ENCODE results near the gene DIAPH3.

The DIAPH3 gene

DNA sequence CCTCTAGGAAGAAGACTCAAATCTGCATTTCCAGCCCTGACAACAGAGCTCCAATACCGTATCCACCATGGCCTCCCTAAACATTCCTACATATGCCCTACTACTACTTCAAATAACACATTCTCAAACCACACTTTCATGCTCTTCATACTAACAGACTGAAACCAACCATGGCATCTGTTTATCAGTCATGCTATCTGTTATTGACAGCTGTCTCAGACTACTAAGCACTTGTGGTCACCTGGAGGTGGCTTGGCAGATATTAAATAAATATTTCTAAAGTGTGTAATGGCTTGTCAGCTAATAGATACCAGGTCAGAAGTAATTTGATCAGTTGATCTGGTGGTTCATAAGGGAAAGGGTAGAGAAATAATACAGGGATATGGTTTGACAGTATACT lies 489.1 kb downstream of the DIAPH3 start:
- DNase-seq (ENCODE audit: low read depth): no peak

DNA sequence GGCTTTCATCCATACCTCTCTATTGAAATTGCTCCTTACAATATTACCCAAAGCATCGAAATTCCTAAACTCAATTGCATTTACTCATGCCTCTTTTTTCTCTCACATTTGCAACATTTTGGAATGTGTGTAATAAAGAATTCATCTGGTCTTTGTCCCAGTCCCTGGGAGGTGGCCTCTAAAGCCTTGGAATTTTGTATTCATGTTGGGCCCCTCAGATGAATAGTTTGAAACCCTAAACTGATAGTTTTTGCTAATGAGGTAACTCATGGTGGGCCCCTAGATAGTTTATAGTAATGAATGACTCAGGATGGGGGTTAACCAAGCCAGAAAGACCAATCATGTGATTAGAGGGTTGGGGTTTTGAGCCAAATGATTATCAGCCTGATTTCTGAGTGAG lies 490.4 kb downstream of the DIAPH3 start:
- DNase-seq (ENCODE audit: low read depth): no peak

DNA sequence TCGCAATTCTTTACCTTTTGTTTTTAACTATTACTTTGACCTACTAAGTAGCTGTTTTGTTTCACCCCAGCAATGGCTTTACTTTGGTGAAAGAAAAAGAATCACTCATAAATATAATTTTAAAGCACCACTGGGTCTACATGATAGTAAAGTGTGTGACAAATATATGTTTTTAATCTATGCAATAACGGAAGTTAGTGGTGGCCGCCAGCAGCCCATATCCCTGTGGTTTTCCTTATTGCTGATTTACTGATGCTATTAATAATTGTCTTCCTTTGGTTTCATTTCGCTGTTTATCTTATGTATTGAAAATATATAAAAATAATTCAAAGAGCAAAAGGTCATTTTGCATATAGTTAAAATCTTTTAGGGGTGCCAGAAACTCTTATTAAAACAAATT lies 491.3 kb downstream of the DIAPH3 start:
- DNase-seq (ENCODE audit: low read depth): no peak

DNA sequence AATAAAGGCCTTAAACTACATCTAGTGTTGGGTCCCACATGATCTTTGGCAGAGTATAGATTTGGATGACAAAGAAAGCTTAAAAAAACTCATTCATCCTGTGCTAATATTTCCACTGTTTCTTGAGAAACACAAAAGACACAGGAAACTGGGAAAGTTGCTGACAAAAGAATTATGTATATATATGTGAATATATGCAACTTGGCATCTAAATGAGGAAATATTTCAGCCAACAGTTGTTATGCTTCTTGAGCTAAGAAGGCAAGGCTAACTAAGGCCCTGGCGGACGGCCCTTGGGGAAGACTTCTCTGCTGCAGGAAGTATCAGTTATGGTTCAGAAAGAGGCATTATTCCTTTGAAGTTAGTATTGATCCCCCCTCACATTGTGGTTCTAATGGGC lies 491.8 kb downstream of the DIAPH3 start:
- no peak for DNase-seq (ENCODE audit: low read depth)

DNA sequence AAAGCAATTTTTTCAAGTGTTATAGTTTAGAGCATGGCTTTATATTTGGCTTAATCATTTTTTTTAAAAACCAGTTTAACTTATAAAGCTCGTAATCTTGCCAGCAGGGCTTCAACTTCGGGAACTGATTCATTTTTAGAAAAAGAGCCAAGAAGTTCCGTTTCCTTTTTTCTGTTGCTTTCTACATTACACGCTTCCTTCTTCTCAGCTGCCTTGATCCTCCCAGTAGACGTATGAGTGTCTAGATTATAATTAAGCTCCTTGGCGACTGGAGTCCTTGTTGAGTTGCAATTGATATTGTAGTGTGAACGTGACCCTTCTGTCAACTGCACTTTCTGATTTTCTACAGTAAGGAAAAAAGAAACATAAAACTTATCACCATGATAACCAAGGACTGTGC lies 497.2 kb downstream of the DIAPH3 start:
- DNase-seq (ENCODE audit: low read depth): no peak

DNA sequence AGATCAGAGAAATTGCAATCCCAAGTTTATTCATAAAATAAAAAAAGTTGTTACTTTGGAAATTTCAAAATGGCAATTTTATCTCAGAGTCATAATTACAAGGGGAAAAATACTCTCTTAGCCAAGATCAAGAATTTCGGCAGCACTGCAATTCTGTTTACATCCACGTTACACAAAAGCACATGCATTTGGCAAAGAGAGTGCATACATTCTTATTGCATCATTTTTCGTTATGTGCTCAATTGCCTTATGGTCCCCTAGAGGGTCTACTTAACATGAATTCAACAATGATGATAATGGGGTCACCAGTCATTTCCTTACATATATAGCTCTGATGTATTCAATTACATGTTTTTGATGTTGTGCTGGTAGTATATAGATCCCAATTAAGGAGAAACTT lies 498.0 kb downstream of the DIAPH3 start:
- DNase-seq (ENCODE audit: low read depth): no peak

DNA sequence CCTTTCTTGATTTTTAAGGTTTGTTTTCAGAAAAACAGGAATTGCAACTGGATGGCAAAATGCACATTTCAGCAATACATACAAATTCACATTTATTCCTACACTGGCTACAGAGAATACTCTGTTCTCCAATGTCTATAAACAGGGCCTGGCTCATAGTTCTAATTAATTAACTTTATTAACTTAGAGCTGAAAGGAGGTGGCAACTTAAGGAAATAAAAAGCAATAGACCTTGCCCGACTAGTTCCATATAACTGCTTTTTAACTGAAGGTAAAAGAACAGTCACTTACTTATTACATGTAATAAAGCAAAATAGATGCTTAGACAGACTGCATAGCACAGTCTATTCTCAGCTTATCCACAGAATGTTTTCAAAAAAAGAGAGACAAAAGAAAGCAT lies 498.5 kb downstream of the DIAPH3 start:
- DNase-seq (ENCODE audit: low read depth): no peak

DNA sequence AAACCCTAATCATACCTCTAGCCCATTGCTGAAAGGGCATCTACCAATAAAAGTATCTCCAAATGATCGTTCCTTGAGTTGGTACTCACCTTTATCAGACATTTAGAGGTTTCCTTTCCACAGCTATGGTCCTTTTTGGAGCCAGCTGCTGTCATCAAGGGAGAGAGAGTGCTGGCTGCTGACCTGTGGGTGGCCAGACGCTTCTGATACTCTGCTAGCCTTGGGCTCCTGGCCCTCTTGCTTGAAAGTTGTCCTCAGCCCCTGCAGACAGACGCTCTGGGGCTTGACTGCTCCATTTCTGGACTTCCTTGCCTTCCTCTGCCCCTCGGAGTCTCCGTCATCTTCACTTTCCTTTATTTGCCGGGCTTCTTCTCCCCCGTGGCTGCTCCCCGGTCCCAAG lies 499.1 kb downstream of the DIAPH3 start:
- DNase-seq (ENCODE audit: low read depth): no peak

DNA sequence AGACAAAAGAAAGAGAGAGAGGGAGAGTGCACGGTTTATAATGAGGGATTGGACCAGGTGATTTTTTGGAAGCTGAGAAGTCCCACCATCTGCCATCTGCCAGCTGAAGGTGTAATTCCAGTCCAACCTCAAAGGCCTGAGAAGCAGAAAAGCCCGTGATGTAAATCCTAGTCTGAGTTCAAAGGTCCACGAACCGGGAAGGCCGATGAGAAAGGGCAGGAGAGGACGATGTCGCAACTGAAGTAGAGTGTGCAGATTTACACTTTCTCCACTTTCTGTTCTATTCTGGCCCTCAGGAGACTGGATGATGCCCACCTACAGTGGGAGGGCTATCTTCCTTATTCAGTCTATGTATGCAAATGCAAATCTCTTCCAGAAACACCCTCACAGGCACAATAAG lies 500.0 kb downstream of the DIAPH3 start:
- no peak for DNase-seq (ENCODE audit: low read depth)

DNA sequence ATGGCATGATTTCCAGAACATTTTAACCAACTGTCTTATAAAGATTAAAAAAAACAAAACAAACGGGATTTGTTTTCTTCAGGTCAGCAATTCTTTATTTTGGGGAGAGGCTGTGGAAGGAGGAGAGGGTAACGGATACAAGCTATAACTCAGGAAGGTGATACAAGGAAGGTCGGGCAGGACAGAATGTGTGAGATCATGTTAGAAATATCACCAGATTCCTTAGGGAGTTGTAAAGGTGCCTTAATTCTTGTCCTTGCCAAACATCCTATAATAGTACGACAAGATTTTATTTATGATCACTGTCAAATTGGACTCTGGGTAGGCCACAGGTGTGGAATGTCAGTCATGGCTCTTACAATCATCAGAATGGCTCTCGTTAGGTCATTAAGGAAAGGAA lies 503.1 kb downstream of the DIAPH3 start:
- no peak for DNase-seq (ENCODE audit: low read depth)

DNA sequence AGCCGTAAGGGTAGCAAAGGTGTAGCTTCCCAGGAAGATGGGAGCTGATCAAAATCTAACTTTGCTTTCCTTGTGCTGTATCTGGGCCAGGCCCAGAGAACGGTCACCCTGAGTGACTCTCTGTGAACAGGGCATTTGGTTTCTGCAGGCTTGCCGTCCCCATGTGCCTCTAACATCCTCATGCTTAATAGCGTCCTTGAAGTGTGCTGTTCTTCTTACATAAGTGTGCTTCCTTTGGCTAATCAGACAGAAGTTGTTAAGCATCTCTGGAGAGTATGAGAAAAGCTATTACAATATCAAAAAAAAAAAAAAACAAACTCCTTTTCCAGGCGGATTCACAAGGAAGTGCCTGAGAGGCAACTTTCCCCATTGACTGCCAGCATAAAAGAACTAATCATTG lies 503.7 kb downstream of the DIAPH3 start:
- no peak for DNase-seq (ENCODE audit: low read depth)

DNA sequence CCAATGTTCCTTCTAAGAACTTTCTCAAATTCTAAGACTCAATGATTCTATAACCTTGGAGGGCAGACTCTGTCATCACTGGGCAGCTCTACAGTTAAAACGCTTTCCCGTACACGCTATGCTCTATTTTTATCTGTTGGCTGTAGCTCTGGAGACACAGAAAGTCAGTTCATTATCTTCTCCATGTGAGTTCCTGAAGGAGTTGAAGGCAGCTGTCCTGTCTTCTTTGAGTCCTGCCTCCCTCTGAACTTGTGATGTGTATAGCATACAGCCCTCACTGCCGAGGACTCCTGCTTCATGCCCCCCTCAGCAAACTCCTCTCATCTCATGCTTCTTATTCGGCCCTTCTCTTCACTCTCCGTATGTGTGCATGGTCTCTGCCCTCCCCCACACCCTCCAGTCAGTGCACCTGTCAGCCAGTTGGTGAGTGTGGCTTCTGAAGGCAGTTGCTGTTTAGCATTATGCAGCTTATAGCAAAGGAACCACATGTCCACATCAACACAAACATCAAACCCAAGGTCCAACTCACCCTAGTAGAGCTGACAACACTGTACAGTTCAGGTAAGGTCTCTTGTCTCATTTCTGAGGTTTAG lies 504.9 kb downstream of the DIAPH3 start:
- no peak for DNase-seq (ENCODE audit: low read depth)

DNA sequence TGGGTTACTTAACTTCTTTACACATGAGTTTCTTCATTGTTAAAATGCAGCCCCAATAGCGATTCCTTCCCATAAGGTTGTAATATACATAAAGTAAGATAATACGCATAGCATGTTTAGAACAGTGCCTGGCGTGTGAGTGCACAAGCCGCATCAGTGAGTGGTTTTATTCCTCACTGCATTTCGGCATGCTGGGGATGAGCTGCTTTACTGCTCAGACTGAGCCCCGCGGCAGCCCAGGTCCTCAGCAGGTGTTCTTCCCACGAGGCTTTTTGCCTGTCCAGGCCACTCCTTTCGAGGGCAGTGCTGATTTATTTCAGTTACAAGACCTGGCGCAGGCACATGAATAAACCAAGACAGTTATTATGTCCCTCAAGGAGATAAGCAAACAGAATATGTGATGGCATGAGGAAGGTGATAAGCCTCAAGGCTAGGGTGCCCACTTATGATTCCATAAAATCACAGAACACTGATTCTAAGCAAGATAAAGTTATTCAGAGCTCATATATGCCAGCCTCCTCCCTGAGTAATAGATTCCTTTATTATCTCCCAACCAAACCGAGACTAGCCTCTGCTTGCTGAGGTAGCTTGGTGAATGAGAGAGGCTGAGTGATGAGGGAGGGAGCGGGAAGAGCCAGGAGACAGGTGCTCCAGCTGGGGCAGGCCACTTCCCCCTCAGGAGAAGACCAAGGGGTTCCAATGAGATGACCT lies 505.5 kb downstream of the DIAPH3 start:
- no peak for DNase-seq (ENCODE audit: low read depth)

DNA sequence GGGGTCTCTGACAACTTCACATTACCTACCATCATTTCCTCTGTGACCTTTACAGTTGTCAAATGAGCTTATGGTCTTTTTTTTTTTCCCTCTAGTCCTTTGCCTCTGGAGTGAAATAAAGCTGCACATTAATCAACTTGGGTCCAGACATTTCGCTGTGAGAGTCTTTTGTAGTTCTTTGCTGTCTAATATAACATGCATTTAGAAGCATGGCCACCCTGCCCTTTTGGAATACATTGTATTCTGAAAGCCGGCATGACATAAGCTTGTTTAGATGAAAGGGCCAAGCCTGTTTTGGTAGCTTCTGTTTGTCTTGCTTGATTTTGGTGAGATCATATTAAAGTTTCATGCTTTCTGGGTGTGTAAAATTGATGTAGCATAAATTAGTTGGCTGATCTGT lies 509.8 kb downstream of the DIAPH3 start:
- no peak for DNase-seq (ENCODE audit: low read depth)

DNA sequence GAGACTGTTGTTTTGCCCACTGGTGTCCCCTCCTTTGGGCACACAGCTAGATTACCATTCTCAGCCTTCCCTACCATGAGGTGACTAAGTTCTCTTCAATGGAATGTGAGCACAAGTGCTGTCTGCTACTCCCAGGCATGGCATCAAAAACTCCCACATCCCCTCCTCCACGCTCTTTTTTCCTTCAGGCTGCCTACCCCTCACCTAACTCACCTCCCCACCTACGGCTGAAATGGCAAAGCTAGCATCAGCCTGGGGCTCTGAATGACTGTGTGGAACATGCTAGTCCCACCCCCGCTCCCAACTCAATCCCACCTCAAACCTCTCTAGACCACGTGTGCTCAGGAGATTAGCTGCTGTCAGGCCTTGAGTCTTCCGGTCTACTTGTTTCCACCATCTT lies 512.2 kb downstream of the DIAPH3 start:
- DNase-seq (ENCODE audit: low read depth): no peak

DNA sequence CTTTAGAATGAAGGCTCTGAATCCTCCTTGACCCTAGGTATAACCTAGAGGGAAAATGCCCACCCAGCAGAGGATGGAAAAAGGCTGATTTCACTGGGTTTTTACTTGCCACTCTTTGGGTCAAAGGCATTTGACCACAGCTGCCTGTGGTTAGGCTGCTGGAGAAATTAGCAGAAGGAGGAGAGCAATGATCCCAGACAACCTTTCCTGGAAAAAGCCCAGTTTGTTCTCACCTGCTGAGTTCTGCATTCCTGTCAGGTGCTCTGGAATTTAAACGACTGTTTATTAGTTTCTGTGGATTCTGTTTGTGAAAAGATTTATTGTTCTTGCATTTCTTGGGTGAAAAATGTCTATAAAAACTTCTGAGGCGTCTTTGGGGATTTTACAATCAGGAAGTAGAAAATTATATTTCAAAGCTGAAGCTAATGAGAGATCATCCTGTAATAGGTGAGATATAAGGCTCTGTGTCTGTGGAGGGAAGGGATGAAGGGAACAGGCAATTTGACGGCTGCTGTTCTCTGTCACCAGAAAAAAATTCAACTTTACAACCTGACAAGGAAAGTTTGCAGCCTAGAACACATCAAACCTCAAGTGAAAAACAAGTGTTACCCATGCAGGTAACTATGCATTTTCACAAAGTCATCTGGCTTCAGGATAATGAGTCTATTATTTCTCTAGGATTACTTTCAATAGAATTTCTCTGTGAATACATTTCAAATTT lies 519.7 kb downstream of the DIAPH3 start:
- no peak for DNase-seq (ENCODE audit: low read depth)

DNA sequence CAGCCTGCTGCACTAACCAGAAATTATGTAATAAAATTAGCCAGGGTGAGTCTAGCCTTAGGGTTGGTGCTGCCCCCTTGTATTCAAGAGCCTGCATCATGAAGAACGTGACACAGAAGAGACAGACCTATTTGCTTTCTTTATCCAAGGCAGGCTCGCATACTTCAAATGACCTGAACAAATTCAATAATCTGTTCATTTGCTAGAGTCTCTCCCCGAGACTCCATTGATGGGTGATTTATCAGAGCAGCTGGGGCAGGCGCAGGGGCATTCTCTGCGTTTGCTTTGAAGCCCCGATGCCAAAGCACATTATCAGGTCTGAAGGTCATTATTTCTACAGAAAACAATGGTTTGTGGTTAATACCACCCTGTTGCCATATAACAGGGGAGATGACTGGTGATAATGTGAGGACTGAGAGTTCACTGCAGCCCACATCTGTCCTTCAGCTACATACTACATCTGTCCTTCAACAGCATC lies 520.3 kb downstream of the DIAPH3 start:
- no peak for DNase-seq (ENCODE audit: low read depth)

DNA sequence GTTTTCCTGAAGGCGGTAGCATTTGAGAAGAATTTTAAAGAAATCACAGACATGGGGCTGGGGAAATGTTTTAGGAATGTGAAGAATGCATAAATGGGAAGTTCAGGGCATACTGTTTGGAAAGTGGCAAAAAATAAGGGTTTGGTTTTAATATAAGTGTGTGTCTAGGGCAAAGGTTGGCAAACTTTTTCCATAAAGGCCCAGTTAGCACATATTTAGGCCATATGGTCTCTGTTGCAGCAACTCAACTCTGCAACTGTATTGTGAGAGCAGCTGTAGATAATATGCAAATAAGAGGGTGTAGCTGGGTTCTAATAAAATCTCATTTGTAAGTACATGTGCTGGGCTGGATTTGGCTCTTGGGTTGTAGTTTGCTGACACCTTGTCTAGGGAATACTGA lies 521.9 kb downstream of the DIAPH3 start:
- DNase-seq (ENCODE audit: low read depth): no peak

DNA sequence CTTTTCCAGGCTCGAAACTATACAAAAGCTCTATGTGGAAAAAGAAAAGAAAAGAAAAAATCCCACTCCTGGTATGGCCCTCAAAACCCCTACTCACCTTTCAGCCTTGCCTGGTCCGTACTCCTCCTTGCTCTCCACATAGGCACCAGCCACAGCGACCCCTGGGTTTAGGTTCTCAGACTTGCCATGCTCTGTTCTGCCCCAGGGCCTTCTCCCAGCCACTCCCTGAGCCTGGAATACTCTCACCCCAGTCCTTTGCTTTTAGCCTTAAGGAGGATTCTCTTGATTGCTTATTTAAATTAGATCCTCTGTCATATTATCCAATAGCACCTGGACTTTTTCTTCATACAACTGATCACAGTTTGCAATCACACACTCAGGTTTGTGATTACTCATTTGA lies 522.5 kb downstream of the DIAPH3 start:
- no peak for DNase-seq (ENCODE audit: low read depth)

DNA sequence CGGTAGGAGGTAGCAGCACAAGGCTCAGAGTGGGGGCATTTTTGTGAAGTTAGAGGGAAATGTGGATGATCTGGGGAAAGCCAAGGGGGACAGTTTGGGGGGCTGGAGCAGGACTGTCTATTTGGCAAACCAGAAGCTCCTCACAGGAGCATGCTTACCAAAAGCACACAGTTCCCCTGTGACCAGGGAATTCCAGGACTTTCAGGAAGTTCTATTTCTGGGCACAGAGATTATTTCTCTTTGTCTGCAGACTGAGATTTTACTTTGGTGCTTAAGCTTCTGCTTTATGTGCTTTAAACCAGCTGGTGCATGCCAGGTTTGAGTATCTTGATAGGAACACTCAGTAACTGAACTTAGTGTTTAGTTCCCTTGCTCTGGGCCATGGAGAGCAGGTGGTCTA lies 525.3 kb downstream of the DIAPH3 start:
- DNase-seq (ENCODE audit: low read depth): no peak

DNA sequence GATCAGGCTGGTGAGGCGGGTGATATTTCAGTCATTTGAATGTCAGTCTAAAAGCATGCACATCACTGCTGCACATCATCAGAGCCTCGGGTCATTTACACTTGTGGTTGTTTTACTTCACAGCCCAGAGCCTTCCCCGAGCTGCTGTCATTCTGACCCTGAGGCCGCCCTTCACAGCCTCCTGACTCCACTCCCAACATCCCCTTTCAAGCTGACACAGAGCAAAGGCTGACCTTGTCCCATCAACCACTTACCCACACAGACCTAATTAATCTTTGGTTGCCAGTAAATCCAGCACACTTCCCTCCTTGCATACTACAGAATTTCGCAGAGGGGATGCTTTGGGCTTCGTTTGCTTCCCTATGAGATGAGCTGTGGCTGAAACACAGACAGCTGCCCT lies 528.1 kb downstream of the DIAPH3 start:
- no peak for DNase-seq (ENCODE audit: low read depth)

DNA sequence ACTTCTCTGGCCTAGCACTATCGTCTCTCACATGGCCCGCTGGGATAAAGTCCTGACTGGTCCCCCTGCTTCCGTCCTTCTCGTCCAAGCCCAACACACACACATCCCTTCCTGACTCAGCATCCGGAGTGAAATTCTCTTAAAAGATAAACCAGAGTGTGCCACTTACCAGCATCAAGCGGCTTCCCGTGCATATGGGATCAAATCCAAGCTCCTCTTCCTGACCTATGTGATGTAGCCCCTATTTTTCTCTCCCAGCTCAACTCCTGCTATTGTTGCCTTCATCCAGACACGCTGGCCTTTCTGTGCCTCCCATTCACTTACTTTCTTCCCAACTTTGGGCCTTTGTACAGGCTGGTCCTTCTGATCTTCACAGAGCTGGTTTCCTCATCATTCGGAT lies 530.4 kb downstream of the DIAPH3 start:
- DNase-seq (ENCODE audit: low read depth): no peak

DNA sequence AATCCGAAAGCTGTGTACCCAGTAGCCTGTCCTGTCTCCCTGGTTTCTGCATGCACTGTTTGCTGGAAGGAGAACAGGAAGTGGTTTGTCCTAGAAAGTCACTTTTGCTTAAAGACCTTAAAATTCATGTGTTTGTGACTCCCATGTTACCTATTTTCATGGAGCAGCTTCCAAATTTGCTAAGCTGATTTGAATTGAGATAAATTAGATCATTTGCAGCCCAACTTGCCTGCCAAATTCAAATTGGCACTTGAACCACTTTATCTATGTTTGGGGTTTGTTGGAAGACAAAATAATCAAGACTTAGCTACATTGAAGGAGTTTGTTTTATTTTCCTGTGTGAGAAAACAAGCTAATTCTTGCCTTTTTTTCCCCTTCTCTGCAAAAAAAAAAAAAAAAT lies 532.5 kb downstream of the DIAPH3 start:
- DNase-seq (ENCODE audit: low read depth): no peak

DNA sequence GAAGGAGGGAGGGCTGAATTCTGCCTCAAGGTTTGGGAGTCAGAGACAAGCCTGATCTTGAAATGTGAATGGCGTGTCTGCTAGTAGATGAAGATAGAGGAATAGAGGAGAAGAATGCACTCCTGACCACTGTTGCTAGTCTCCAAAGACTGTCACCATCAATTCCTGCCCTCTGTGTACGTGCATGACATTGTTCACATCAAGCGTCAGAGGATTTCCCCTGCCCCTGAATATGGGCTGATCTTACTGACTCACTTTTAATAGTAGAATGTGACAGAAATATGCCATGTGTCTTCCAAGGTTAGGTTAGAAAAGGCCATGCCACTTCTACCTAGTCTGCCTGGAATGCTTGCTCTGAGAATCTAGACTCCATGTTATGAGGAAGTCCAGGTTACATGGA lies 538.6 kb downstream of the DIAPH3 start:
- no peak for DNase-seq (ENCODE audit: low read depth)
